8988T (cell line): ENCODE measurements around the gene EPB41L1.

ENCODE experiments used
- DNase-seq: peaks from one replicate; pipeline ENCODE4 v3.0.0; 2011

Gene EPB41L1

DNA sequence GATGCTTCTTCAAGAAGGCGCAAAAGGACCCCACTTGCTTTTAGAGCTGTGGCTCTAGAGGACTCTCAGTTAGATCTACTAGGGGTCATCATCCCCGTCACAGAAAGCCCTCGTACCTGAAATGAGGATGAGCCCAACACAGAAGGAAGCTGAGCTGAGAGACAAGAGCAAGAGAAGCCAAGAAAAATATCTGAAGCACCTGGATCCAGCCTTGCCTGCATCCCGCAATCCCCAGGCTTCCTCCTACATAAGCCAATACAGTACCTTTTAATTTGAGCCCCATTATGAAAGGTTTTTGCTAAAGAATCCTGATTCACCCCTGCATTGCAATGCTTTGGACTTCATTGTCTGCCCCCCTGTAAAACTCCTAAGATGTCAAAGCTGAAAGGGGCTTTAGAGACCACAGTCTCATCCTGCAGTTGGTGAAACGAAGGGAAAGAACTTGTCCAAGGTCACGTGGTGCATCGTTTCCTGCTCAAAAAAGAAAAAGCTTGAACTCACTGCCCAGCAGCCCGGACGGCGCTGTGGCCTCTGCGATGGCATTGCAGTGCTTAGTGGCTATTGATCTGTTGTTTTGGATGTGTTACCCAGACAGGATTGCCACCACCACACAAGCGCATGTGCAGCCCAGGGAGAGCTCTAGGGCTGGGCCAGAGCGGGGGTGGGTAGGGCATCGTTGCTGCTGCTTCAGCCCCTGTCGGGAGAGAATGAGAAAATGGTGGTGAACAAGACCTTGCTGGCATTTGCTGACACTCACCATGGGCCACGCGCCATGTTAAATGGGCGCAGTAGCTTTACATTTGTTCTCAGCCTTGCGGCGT, 110.1 kb downstream of the EPB41L1 start:
- DNase-seq, result no peak

DNA sequence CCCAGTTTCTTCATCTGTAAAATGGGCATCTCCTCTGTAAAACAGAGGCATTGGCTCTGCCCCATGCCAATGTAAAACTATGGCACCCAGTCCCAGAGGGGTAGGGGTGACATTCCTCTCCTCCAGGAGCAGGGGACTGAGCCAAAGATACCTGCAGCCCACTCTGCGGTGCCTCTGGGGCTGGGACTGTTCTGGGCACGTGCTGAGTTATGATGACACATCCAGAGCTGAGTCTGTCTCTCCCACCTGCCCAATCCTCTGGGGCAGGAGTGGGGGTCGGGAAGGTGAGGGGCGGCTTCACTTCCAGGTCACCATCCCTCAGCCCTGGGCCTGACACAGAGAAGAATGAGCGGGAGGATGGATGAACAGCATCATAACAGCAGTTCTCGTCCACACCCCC, 111.6 kb downstream of the EPB41L1 start:
- DNase-seq, result no peak

DNA sequence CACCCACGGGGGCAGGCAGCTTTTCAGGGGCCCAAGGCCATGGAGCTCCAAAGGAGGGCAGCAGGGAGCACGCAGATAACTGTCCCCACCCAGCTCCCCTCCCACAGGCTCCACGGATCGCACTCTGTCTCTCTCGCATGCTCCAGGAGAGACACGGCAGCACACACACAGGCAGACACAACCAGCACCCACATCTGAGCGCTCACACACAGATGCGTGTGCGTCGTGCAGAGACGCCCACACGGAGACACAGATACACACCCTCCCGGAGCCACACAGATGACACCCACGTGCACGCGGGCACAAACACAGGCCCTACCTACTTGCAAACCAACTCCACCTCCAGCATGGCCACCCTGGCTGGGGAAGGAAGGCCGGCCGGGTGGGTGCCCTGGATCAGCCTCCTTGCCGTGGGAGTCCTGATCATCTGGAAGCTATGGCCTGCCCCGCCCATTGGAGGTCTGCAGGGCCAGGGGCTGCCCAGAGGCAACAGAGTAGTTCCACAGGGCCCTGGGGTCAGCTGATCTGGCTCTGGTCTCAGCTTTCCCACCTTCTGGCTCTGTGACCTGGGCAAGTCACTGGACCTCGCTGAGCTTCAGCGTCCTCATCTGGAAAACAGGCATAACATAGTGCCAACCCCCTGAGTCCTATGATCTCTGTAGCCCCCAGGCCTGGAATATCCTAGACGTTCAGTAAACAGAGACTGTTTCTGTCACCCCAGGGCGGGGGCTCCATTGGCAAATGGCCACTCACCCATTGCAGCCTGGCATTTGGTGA, 113.3 kb downstream of the EPB41L1 start:
- no peak for DNase-seq

DNA sequence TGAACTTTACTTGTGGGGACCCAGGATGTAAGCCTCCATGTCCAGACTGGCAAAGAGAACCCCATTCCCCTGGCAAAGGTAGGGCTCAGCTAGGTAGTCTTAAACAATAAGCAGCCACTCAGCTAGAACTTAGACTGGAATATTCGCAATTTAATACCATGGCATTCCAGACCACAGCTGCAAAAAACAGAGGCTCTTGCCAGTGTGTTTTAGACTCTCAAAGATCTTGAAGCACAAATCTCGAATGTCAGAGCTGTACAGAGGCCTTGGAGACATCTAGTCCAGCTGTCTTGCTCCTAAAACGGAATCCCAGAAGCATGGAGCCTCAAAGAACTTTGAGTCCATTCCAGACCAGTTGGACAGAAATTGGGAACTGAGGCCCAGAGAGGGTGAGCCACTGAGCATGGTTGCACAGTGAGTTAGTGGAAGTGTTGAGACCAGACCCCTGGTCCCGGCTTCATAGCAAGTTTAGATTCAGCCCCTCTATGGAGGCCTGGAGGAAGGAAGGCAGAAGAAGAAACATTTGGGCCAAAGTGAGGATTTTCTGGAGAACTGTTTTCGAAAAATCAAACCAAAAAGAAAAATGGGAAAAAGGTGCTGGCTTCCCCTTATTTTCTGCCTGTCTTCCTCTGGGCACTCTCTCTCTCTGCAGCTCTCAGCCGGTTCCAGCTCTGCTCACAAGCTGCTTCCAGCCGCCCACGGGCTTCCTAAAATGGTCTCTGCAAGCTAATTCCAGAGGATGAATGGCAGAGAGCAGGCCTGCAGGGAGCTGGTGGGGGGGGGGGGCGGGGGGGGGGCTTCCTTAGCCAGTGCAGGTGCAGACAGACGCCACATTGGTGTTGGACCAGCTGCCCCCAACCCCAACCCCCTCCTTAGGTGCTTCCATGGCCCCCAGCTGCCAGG, 114.2 kb downstream of the EPB41L1 start:
- no peak for DNase-seq

DNA sequence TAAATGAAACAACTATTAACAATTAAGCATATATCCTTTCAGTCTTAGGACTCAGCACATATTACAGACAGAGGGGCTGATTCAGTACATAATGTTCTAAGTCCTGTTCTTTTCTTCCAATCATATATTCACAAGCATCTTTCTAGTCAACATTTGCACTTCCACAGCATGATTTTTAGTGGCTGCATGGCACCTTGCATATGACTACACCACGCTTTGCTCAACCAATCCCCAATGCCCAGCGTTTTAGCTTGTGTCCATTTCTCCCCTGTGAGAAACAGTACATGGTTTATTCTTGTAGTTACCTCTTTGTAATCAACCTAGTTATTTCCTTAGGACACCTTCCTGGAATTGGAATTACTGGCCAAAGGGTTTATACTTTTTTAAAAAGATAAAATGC, 115.0 kb downstream of the EPB41L1 start:
- no peak for DNase-seq

DNA sequence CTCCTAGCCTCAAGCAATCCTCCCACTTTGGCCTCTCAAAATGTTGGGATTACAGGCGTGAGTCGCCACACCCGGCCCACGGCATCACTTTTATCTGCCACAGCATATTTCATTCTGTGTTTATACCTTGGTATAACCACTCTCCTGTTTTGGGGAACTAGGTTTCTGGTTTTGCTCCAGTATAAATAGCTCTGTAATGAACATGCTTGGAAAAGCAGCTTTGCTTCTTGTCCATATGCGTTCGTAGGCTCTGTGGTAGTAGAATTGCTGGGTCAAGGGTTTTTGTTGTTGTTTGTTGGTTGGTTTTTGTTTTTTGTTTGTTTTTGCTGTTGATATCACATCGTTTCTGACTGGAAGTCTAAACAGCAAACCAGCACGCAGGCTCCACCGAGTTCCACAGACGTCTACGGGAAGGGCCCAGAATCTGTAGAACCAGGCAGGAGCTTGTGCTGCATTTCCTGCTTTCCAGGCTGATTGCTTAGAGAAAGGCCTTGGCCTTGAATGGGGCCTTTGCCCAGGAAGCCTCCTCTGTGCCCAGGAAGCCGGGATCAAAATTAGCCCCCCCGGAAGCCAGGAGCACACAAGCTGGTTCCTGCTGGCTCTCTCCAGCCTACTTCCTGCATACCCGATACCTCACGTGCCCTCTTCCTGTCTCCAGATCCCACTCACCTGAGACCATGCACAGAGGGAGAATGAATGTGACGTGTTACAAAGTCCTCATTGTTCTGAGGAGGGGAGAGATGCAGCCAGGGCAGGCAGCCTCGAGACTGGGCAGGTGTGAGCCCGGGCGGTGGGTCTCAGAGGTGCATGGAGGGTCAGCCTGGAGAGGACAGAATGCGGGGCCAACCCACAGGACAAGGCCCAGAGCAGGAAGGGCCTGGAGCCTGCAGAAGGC, 116.5 kb downstream of the EPB41L1 start:
- DNase-seq, result no peak

DNA sequence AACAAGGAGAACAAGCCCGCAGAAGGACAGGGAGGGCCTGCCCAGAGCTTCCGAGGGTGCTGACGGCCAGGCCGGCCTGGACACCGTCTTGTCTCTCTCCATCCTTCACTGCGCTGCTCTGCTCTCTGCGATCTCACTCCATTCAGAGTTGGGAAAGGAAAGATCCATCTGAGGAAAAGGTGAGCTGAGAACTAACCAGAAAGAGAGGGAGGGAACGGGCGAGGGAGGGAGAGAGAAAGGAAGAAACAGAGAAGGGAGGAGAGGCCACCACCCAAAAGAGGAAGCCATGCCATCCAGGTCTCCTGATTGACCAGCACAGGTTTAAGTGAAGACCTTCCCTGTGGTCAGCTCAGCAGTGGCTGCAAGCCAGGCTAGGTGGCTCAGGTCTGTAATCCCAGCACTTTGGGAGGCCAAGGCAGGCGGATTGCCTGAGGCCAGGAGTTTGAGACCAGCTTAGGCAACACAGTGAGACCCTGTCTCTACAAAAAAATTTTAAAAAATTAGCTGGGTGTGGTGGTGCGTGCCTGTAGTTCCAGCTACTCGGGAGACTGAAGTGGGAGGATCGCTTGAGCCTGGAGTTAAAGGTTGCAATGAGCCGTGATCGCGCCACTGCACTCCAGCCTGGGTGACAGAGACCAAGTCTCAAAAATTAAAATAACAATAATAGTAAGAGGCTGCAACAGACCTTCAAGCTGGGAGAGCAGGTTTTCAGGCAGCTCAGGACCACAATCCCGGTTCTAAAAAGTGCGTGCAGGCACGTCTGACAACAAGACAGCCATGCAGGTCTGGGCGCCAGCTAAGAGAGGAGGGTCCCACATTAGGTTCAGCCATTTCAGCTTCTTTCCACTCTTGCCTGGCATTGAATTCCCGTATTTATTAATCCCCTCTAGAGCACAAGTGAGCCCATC, 117.4 kb downstream of the EPB41L1 start:
- DNase-seq, result no peak

DNA sequence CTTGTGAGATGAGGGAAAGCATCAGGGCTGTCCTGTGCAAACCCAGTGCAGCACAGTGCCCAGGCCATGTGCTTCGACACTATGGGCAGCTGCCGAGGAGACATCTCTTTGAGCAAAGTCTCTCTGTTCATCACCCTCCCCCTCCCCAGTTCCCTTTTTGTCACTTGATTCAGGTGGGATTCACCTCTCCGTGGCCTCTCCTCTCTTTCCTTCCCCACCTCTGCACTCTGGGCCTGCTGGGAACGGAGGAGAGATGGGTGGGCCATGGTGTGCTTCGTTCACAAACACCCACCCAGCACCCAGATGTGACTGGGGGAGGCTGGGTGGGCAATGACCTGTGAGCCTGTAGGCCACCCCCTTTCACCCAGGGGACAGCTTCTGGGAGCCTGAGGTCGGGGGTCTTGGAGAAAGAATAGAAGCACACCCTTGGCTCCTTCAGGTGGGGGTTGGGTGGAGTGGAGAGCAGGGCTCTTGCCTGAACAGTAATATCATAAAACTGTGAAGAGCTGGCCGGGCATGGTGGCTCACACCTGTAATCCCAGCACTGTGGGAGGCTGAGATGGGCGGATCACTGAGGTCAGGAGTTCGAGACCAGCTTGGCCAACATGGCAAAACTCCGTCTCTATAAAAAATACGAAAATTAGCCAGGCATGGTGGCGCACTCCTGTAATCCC, 118.1 kb downstream of the EPB41L1 start:
- no peak for DNase-seq

DNA sequence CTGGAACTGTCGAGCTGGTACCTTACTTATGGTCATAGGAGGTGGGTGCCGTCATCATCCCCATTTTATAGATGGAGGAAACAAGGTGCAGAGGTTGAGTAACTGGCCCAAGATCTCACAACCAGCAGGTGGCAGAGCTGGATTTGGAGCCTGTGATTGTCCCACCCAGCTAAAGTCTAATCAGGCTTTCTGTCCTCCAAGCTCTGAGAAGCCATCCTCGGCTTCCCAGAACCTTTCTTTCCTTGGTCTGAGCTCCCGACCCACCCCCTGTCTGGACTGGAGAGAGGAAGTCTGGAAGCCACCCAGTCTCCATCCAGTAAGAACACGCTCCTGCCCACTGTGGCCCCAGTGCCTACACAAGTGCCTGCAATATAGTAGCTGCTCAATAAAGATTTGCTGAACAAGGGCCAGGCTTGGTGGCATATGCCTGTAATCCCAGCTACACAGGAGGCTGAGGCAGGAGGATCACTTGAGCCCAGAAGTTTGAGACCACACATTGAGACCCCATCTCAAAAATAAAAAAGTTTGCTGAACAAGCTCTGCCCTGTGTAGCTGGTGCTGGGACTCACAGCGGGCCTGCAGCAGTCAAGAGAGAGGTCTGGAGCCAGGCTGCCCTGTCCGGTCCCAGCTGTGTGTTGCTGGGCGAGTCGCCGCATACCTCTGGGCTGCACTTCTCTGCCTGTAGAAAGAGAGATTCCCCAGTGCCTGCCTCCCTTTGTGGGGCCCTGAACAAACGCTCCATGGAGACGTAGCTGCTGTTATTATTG, 119.1 kb downstream of the EPB41L1 start:
- no peak for DNase-seq

DNA sequence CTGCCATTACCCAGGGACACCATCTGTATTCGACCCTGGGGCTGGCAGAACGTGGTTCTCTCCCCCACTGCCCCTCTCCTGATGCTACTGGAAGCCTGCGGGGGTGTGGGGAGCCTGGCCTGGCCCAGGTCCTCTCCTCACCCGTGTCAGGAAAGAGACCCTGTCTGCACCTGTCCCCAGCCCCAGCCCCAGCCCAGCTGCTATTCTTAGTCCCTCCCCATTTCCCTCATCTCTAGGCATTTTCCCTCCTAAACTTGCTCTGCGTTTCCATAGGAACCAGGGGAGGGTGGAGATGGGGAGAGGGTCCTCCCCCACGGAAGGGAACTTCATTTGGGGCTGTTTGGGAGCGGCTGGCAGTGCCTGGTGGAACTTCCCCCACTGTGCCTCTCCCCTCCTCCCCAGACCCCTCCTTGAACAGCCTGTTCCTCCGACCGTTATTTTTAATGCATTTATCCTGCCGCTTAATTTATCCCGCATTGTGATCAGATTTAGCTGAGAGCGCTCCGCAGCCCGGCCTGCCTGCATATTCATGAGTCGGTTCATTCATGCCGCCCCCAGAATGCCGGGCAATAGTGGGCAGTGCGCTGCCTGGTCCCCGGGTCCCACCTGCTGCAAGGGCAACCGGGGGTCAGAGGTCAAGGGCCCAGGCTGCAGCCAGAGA, 119.8 kb downstream of the EPB41L1 start:
- no peak for DNase-seq

DNA sequence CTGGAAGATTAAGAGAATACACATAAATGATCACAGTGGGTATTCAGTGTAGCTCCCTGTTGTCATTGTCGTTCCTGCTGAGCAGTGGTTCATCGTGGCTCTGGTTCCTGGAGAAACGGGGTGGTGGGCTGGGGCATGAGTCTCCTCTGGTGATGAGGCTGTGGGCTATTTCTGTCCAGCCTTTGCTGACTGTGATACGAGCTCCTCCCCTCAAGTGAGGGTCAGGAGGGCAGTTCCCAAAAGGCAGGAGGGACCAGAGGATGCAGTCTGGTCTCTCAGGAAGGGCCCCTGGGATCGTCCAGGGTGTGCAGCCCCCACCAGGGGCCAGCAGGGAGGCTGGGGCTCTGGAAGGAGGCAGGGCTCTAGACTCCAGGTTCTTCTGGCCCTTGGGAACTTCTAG, 120.5 kb downstream of the EPB41L1 start:
- no peak for DNase-seq

DNA sequence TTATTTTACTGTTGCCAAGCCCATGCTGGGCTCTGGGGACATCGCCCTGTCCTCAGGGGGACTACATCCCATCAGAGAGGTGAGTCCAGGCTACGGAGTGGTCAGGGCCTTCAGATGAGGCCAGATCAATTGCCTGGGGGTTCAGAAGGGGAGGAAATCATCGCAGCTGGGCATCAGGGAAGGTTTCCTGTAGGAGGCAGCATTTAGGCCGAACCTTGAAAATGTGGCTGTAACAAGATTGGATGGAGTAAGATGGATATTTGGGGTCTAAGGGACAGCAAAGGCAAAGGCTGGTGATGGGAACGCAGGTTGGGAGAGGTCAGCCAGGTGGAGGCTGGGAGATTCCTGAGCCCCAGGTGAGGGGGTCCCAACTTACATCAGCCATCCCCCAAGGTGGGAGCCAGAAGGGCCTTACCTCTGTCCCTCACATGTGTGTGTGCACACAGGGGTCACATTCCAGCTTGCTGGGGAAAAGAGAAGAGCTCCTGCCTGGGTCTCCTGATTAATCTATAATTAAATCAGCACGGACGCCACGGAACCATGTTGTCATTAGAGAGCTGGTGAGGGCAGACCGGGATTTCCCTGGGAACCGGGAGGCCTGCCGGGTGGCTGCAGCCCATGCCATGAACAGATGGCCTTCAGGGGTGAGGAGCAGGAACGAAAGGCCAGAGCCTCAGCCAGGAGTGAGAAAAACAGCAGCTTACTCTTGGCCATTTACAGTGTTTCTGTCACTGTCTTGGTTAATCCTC, 121.1 kb downstream of the EPB41L1 start:
- no peak for DNase-seq

DNA sequence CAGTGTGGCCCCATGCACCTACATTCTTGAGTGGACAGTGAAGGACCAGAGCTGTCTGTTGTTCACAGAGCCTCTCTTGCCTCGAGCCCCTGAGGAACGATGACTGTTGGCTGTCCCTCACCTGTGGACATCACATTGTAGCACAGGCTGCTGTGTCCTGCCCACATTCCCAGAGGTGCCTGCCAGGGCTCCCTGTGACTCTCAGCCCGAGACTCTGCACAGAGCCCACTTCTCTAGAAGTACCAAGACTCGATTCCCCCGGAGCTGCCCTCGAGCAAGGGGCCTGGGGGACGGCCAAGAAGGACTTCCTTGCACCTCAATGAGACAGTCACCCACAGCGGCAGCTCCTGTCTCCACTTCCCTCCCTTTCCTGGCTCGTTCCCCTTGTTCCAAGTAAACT, 123.0 kb downstream of the EPB41L1 start:
- no peak for DNase-seq

DNA sequence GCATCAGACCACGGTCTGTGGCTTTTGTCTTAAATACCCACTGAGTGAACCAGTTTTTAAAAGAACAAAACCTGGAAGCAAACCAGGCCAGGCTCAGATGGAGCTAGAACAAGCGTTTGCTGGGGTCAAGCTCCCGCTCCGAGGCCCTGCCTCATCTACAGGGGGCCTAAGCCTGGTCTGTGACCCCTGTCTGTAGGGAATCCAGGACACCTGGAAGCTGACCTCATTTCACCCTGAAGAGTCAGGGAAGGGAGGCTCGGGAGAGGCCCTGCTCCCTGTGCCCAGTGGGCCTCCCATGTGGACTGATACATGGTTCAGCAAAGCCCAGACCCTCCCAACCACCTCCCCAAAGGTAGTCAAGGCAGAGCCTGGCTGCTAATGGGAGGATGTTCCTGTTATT, 124.8 kb downstream of the EPB41L1 start:
- no peak for DNase-seq

DNA sequence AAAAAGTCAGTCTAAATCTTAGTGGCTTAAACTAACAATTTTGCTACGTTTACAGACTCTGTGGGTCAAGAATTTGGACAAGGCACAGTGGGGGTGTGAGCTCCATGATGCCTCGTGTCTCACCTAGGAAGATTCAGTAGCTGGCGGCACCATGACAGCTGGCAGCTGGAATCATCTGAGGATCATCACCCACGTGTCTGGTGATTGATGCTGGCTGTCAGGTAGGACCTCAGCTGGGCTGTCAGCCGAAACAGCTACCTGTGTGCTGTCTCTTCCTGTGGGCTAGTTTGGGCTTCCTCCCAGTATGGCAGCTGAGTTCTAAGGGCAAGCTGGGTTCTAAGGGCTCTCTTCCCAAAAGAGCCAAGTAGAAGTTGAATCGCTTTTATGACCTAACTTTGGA, 125.2 kb downstream of the EPB41L1 start:
- no peak for DNase-seq

DNA sequence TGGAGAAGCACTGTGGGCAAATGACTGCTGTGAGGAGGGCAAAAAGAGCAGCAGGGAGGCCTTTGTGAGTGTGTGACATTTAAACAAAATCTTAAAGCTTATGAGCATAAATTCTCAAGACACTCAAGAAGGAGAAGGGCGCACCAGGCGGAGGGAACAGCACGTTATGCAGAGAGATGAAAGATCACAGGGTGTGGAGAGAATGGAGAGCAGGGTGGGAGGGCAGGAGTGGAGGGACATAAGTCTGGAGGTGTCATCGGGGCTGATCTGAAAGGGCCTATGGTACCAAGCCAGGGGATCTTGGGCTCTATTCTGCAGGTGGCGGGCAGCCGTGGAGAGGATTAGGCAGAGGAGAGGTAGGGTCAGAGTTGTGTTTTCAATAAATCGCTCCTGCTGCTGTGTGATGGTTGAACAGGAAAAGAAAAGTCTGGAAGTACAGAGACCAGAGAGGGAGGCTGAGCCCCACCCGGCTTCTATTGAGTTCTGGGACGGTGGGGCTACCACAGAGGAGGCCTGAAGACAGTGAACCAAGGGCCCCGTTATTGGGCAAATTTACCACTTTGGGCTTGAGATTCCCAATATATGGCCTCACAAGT, 127.3 kb downstream of the EPB41L1 start:
- no peak for DNase-seq
